Aorta (tissue), 5 donors: ENCODE measurements around the gene FAM13B. TPM values are rescaled to one million over a fixed set of nuclear protein-coding genes. Genes with fewer than 3 reads are reported as not detected.

Experiments used
- ATAC-seq: fragments of 200-7000 bp; cut with Tn5 transposase; one replicate; pipeline ENCODE4 v1.9.1; 2022; ENCODE audit warnings: moderate library complexity; ENCODE audit not compliant: low FRiP score
- DNase-seq, 2 donors: peaks; one replicate each; pipeline ENCODE4 v3.0.0-alpha.2; 2020
- H3K27ac ChIP-seq, 2 donors: one replicate each; pipeline ENCODE4 v1.5.1; 2013; ENCODE audit warnings: low read length in 2 of 2, mild to moderate bottlenecking in 2 of 2, moderate library complexity in 2 of 2, control low read depth in 1 of 2, inconsistent platforms in 1 of 2, low read depth in 1 of 2
- H3K27me3 ChIP-seq, 2 donors: one replicate each; pipeline ENCODE4 v1.6.1; 2013; ENCODE audit warnings: control low read depth in 1 of 2, low read length in 1 of 2, mild to moderate bottlenecking in 1 of 2, moderate library complexity in 1 of 2; ENCODE audit not compliant: insufficient read depth in 2 of 2, control insufficient read depth in 1 of 2
- H3K36me3 ChIP-seq, 2 donors: one replicate each; pipeline ENCODE4 v1.6.1; 2013; ENCODE audit warnings: control low read depth in 1 of 2, low read length in 1 of 2, mild to moderate bottlenecking in 1 of 2; ENCODE audit not compliant: insufficient read depth in 2 of 2, control insufficient read depth in 1 of 2
- H3K4me1 ChIP-seq, 2 donors: one replicate each; pipeline ENCODE4 v1.6.1; 2013; ENCODE audit warnings: low read length in 2 of 2, control low read depth in 1 of 2, mild to moderate bottlenecking in 1 of 2, moderate library complexity in 1 of 2; ENCODE audit not compliant: insufficient read depth in 2 of 2, control insufficient read depth in 1 of 2
- H3K4me3 ChIP-seq, 2 donors: one replicate each; pipeline ENCODE4 v1.5.1; 2013; ENCODE audit warnings: low read length in 2 of 2, control low read depth in 1 of 2, mild to moderate bottlenecking in 1 of 2
- H3K9me3 ChIP-seq: one replicate; pipeline ENCODE4 v1.6.1; 2013; ENCODE audit warnings: mild to moderate bottlenecking, low read length; ENCODE audit not compliant: control insufficient read depth
- whole genome bisulfite sequencing, 2 donors: extraction: QIAGEN DNeasy Blood & Tissue Kit; methylation state at CpG; one replicate each; pipeline ENCODE4 v1.1.7; 2013; 5-methylcytosine and 5-hydroxymethylcytosine counted together
- intact Hi-C, 2 donors: fragments of 100-400 bp; cut with DNase I; formaldehyde crosslinking; loops; one replicate each; pipeline versions ENCODE4 v1.14.2 to v1.15.0; 2022
- polyA plus RNA-seq, 2 donors: library from polyadenylated mRNA; stranded (reverse); fragments of 200-250 nt; gene quantifications; one replicate each; pipeline ENCODE4 v1.2.3, GENCODE V29; 2013
- total RNA-seq, 2 donors: library from RNA; stranded (reverse); fragmentation: NEBNext Ultra II Directional; extraction: Animal tissue kit (Norgen Biotek cat#: 25700); gene quantifications; one replicate each; pipeline ENCODE4 v1.2.1, GENCODE V29; 2021
- donor health status: healthy with polysubstance abuse.
- donor health status: Bipolar disorder and iron deficiency.
- donor health status: DM: no; HTN: no; CAD: no.
- donor health status: DM: no; HTN: no; CAD: no.
- donor health status: DM: yes; HTN: yes; CAD: no.

The FAM13B gene
- total and polyA plus RNA-seq, 4 donors, result 26.0 to 69.0 (median 48.0) TPM

GRCh38 chr5:137937994-137938750 is 94.7 kb downstream of the FAM13B start:
- peaks cover 4 to 6% of the 10 kb centered on the region in 2 donors for H3K4me1 ChIP-seq
- H3K36me3 ChIP-seq, result peaks cover 2 to 11% of the 10 kb centered on the region in 2 donors
- intact Hi-C loops, result no loop called here
- H3K27me3 ChIP-seq, result no peaks in the 10 kb centered on the region
- H3K9me3 ChIP-seq, result no peaks in the 10 kb centered on the region
- ATAC-seq (no peak), DNase-seq (no peak)
- H3K27ac ChIP-seq, result no peak overlapping the region
- H3K4me3 ChIP-seq, result no peak overlapping the region
- WGBS, 2 donors, result 23 to 29% methylated on average over 1 of the region's 1 CpG

GRCh38 chr5:137935694-137936093 is 97.2 kb downstream of the FAM13B start:
- ATAC-seq (no peak), DNase-seq (no peak)
- Histone ChIP-seq H3K9me3 (no peaks in the 10 kb centered on the region), H3K27me3 (no peaks in the 10 kb centered on the region), H3K4me3 (no peak overlapping the region), H3K4me1 (peaks cover 4 to 13% of the 10 kb centered on the region in 2 donors), H3K36me3 (peaks cover 2 to 8% of the 10 kb centered on the region in 2 donors), H3K27ac (no peak overlapping the region)
- WGBS, 2 donors, result 59 to 72% methylated on average over 3 of the region's 3 CpGs
- intact Hi-C loops, result no loop called here

- Histone ChIP-seq H3K4me3 (no peak overlapping the region), H3K9me3 (no peaks in the 10 kb centered on the region), H3K4me1 (peaks cover 4 to 13% of the 10 kb centered on the region in 2 donors), H3K27me3 (no peaks in the 10 kb centered on the region), H3K36me3 (peaks cover 2 to 8% of the 10 kb centered on the region in 2 donors), H3K27ac (no peak overlapping the region)
- ATAC-seq (no peak), DNase-seq (no peak)
- intact Hi-C loops, result no loop called here
- 82 to 91% methylated on average over 1 of the region's 1 CpG for WGBS, 2 donors
Observed at GRCh38 chr5:137935190-137935589, 97.7 kb downstream of the FAM13B start.

- no peak overlapping the region for H3K27ac ChIP-seq
- intact Hi-C loops, result no loop called here
- H3K9me3 ChIP-seq, result no peaks in the 10 kb centered on the region
- peaks cover 0 to 3% of the 10 kb centered on the region in 2 donors for H3K36me3 ChIP-seq
- no peak overlapping the region for H3K4me3 ChIP-seq
- peaks cover 4 to 13% of the 10 kb centered on the region in 2 donors for H3K4me1 ChIP-seq
- WGBS, 2 donors, result 3 to 6% methylated on average over 3 of the region's 3 CpGs
- DNase-seq (no peak), ATAC-seq (peak; percentile 54)
- H3K27me3 ChIP-seq, result no peaks in the 10 kb centered on the region
Observed at GRCh38 chr5:137933491-137933911, 99.4 kb downstream of the FAM13B start.

GRCh38 chr5:137932800-137933199 is 100.1 kb downstream of the FAM13B start:
- no peak for ATAC-seq
- H3K9me3 ChIP-seq, result no peaks in the 10 kb centered on the region
- H3K4me3 ChIP-seq, result no peak overlapping the region
- H3K27me3 ChIP-seq, result no peaks in the 10 kb centered on the region
- 24 to 32% methylated on average over 3 of the region's 3 CpGs for WGBS, 2 donors
- DNase-seq, result no peak
- intact Hi-C loops, result no loop called here
- no peak overlapping the region for H3K27ac ChIP-seq
- H3K36me3 ChIP-seq, result peaks cover 0 to 3% of the 10 kb centered on the region in 2 donors
- H3K4me1 ChIP-seq, result peaks cover 4 to 13% of the 10 kb centered on the region in 2 donors

GRCh38 chr5:137923856-137924255 is 109.0 kb downstream of the FAM13B start:
- H3K36me3 ChIP-seq, result peaks cover 0 to 1% of the 10 kb centered on the region in 2 donors
- WGBS, 2 donors, result 26 to 38% methylated on average over 4 of the region's 4 CpGs
- no peak overlapping the region for H3K4me3 ChIP-seq
- no peaks in the 10 kb centered on the region for H3K9me3 ChIP-seq
- no peak for ATAC-seq
- no peak for DNase-seq
- no peak overlapping the region for H3K27ac ChIP-seq
- intact Hi-C loops, result no loop called here
- H3K27me3 ChIP-seq, result no peaks in the 10 kb centered on the region
- no peaks in the 10 kb centered on the region for H3K4me1 ChIP-seq

- H3K9me3 ChIP-seq, result no peaks in the 10 kb centered on the region
- DNase-seq (no peak), ATAC-seq (no peak)
- 53 to 62% methylated on average over 3 of the region's 3 CpGs for WGBS, 2 donors
- intact Hi-C loops, result no loop called here
- no peaks in the 10 kb centered on the region for H3K27me3 ChIP-seq
- H3K36me3 ChIP-seq, result peaks cover 0 to 1% of the 10 kb centered on the region in 2 donors
- H3K27ac ChIP-seq, result no peak overlapping the region
- no peak overlapping the region for H3K4me3 ChIP-seq
- H3K4me1 ChIP-seq, result no peaks in the 10 kb centered on the region
Observed at GRCh38 chr5:137921931-137922330, 110.9 kb downstream of the FAM13B start.

GRCh38 chr5:137916923-137917322 is 116.0 kb downstream of the FAM13B start:
- no peak for DNase-seq
- no peaks in the 10 kb centered on the region for H3K27me3 ChIP-seq
- H3K36me3 ChIP-seq, result no peaks in the 10 kb centered on the region
- no peaks in the 10 kb centered on the region for H3K9me3 ChIP-seq
- no peak overlapping the region for H3K4me3 ChIP-seq
- 50 to 100% methylated on average over 1 of the region's 1 CpG for WGBS, 2 donors
- no peak for ATAC-seq
- H3K27ac ChIP-seq, result no peak overlapping the region
- intact Hi-C loops, result no loop called here
- no peaks in the 10 kb centered on the region for H3K4me1 ChIP-seq

GRCh38 chr5:137914758-137915157 is 118.1 kb downstream of the FAM13B start:
- H3K4me3 ChIP-seq, result no peak overlapping the region
- H3K9me3 ChIP-seq, result no peaks in the 10 kb centered on the region
- H3K27ac ChIP-seq, result no peak overlapping the region
- 87 to 88% methylated on average over 2 of the region's 2 CpGs for WGBS, 2 donors
- DNase-seq, result no peak
- no peaks in the 10 kb centered on the region for H3K4me1 ChIP-seq
- no peak for ATAC-seq
- intact Hi-C loops, result no loop called here
- H3K27me3 ChIP-seq, result no peaks in the 10 kb centered on the region
- H3K36me3 ChIP-seq, result no peaks in the 10 kb centered on the region
